Fibroblast of the aortic adventitia (primary cell): ENCODE data around the gene AADACL2. TPM values are rescaled to one million over a fixed set of nuclear protein-coding genes. Genes with fewer than 3 reads are reported as not detected.

Experiments
- total RNA-seq: library from RNA; depleted of rRNA; stranded (reverse); fragments of >200 nt; gene quantifications from 2 replicates; pipeline ENCODE4 v1.2.3, GENCODE V29; 2012; ENCODE audit warnings: low replicate concordance

The AADACL2 gene
- total RNA-seq, 1 donor, result not detected

Other genes with a start within 250 kb of the AADACL2 start
- gene AADAC, start 80.2 kb downstream of the AADACL2 start, total RNA-seq, result 23.3 and 138 TPM in 2 replicates
- 0.25 and 4.5 TPM in 2 replicates for gene SUCNR1, start 139.7 kb downstream of the AADACL2 start, total RNA-seq